Peyer's patch (tissue), 4 donors: ENCODE results near the gene TSPAN31.
"Not testable (repeated sequence)": the region's sequence is repeated elsewhere in the genome, so short reads cannot be mapped to it uniquely, and the experiment has no call there.

ENCODE experiments used
- POLR2A ChIP-seq, 2 donors: fragments of 450-650 bp; IDR thresholded peaks; one replicate each; pipeline ENCODE4 v1.5.1; 2017; ENCODE audit warnings: antibody characterized with exemption in 2 of 2, mild to moderate bottlenecking in 2 of 2, moderate library complexity in 2 of 2
- TF ChIP-seq, protein P1 (sequence below), 6 experiments: fragments of 450-650 bp in 4 of 6; fragments of 200-600 bp in 2 of 6; sonication (generic) in 1 of 6; IDR thresholded peaks; one replicate each; pipeline ENCODE4 v1.5.1; 2017 to 2019; ENCODE audit warnings: antibody characterized with exemption in 6 of 6, mild to moderate bottlenecking in 3 of 6, moderate library complexity in 1 of 6

DNA sequence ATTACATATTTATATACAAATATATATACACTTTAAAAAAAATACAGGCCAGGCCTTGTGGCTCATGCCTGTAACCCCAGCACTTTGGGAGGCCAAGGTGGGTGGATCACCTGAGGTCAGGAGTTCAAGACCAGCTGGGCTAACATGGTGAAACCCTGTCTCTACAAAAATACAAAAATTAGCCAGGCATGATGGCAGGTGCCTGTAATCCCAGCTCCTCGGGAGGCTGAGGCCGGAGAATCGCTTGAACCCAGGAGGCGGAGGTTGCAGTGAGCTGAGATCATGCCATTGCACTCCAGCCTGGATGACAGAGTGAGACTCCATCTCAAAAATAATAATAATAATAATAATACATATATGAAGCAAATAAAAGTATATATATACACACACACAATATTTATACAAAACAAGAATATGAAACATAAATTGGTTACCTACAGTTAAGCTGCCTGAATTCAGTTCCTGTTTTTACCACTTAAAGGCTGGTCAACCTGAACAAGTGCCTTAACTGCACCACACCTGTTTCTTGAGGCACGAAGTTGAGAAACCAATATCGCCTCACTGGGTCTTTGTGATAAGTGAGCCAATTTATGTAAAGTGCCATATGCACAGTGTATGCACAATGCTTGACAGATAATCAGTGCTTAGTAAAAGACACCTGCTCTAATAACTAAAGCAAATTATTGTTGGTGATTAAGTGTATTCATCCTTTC is 29.6 kb upstream of the TSPAN31 start:
- TF ChIP-seq, protein P1, sequence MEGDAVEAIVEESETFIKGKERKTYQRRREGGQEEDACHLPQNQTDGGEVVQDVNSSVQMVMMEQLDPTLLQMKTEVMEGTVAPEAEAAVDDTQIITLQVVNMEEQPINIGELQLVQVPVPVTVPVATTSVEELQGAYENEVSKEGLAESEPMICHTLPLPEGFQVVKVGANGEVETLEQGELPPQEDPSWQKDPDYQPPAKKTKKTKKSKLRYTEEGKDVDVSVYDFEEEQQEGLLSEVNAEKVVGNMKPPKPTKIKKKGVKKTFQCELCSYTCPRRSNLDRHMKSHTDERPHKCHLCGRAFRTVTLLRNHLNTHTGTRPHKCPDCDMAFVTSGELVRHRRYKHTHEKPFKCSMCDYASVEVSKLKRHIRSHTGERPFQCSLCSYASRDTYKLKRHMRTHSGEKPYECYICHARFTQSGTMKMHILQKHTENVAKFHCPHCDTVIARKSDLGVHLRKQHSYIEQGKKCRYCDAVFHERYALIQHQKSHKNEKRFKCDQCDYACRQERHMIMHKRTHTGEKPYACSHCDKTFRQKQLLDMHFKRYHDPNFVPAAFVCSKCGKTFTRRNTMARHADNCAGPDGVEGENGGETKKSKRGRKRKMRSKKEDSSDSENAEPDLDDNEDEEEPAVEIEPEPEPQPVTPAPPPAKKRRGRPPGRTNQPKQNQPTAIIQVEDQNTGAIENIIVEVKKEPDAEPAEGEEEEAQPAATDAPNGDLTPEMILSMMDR (IDR thresholded peaks at IDR 0.05) = not testable (repeated sequence)
- not testable (repeated sequence) for TF ChIP-seq POLR2A (IDR thresholded peaks at IDR 0.05)
